GM21619 (cell line): Measurements from ENCODE around the gene SLIT3.
"Not testable (repeated sequence)": the region's sequence is repeated elsewhere in the genome, so short reads cannot be mapped to it uniquely, and the experiment has no call there.

ENCODE experiments used
- ATAC-seq: cut with Tn5 transposase; IDR thresholded peaks from one replicate; pipeline ENCODE4 v1.9.1; 2021; ENCODE audit not compliant: unreplicated experiment

The SLIT3 gene

DNA sequence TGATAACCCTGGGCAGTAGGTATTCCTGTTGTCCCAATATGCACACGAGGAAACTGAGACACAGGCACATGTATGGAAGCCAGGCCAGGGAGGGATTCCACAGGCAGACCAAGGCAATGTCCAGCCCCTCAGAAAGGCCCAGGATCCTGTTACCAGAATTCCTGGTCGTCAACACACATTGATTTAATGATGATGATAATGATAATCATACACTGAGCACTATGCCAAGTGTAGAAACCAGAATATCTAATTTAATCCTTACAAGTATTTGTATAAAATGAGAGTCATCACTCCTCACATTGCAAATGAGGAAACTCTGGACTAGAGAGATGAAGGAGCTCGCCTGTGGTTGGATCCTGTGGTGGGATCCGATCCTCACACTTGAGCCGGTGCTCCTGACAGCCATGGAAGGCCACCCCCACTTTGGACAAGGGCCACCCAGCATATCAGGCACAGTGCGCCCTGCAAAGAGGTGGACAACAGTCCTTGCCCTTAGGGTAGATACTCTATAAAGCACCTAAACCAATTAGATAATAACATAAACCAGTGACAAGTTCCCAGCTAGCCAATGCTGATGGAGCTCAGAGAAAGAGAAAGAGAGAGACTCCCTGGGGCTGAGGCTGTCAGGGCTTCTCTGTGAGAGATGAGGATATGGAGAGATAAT lies 185.3 kb downstream of the SLIT3 start:
- ATAC-seq: no peak

DNA sequence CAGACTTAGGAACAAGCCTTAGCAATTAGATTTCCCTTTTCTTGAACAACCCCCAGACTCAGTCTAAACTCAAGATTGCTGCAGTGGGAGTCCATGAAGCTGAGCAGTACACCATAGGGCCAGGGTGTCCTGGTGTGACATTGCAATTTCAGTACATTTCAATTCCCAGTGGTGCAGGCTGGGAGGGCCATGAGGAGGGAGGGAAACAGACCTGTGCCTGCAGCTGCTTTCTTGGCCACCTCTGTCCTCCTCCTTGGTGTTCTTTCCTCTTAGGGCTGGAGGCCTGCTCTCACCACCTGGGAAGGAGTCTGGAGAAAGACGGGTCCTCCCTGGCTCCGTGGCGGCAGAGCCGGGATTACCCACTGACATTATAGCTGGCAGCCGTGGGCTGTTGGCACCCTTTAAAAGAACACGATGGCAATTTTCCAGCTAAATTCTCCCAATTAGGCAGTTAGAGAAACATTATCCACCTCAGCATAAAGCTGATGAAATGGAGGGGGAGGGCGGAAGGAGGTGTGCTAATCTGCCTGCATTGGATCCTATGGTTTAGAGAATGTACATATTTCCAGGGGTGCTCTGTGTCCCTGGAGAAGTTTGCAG lies 186.4 kb downstream of the SLIT3 start:
- ATAC-seq: no peak

GRCh38 chr5:169112016-169112415 lies 188.9 kb downstream of the SLIT3 start:
- ATAC-seq: no peak

- ATAC-seq: no peak
These were observed 193.8 kb downstream of the SLIT3 start for GRCh38 chr5:169106911-169107706.

DNA sequence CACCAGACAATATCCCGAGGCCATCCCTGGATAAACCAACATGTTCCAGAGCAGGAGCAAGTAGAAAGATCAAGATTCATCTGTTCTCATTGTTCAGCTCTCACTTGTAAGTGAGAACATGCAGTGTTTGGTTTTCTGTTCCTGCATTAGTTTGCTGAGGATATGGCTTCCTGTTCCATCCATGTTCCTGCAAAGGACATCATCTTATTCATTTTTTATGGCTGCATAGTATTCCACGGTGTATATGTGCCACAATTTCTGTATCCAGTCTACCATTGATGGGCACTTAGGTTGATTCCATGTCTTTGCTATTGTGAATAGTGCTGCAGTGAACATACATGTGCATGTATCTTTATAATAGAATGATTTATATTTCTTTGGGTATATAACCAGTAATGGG lies 195.4 kb downstream of the SLIT3 start:
- not testable (repeated sequence) for ATAC-seq

DNA sequence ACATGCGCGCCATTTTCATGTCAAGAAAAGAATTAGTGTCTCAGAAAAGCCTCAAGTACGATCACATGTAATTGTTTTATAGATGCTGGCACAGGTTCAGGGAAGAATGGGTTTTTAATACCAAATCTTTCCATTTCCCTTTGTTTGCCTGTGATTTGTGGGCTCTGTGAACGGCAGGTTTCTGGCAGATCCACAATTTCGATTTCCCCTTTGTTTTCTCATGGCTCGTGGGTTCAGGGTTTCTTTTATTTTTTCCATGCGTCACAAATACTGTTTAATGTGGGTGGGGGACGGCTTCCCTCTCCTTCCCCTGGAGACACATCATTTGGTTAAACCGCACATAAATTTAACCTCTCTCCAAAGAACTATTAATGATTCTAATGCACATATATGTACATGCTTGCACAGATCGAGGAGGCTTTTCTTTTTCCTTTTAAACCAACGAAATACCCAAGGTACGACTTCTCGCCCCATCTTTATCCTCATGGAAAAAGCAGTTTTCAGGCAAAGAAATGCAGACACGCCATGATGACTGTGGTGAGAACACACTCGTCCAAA lies 195.9 kb downstream of the SLIT3 start:
- no peak for ATAC-seq

GRCh38 chr5:169103586-169104181 lies 197.3 kb downstream of the SLIT3 start:
- ATAC-seq: no peak

- ATAC-seq: no peak
These were observed 199.0 kb downstream of the SLIT3 start for GRCh38 chr5:169101966-169102365.

GRCh38 chr5:169100735-169101075 lies 200.2 kb downstream of the SLIT3 start:
- ATAC-seq: no peak

DNA sequence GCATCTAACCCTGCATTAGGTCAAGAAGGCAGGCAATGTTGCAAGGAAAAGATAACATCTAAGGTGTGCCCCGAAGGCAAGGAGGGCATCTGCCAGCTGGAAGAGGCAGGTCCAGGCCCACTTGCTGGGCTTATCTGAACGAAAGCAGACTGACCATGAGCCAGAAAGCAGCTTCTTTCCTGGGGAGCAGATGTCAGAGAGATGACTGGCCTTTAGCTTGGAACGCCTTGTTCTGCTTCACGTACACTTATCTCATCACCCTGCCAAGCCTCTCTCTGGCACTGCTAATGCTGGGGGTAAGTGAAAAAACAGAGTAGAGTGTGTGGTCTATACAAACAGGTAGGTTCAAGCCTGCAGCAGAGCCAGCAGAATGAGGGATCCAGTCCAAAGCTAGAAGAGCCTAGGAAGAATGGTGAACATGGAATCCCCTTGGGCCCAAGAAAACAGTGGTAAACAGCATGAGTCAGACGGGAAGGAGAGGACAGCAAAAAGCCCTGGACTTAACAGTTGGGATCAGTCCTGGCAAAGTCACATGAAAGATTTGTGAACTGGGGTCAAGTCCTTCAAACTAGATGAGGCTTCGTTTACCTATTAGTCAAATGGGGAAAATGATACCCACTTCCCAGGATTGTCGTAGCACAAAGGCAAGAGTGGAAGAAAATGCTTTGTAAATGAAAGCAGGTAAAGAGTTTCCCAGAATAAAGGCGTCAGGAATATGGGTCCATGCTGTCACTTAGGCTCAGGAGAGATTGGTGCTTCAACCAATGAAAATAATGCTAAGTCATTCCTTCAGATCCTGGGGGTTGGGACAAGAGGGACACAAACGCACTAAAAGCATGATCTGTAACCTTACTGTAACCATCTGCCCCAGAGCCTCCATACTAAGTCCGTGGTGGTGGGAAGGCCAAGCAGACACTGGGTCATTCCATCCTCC lies 200.9 kb downstream of the SLIT3 start:
- ATAC-seq: no peak

- no peak for ATAC-seq
These were observed 202.4 kb downstream of the SLIT3 start for GRCh38 chr5:169098331-169099121.

GRCh38 chr5:169097374-169098326 lies 203.3 kb downstream of the SLIT3 start:
- ATAC-seq: no peak

- ATAC-seq: no peak
These were observed 205.0 kb downstream of the SLIT3 start for GRCh38 chr5:169095976-169096375.

GRCh38 chr5:169095410-169095960 lies 205.5 kb downstream of the SLIT3 start:
- ATAC-seq: no peak

- ATAC-seq: no peak
These were observed 206.1 kb downstream of the SLIT3 start for GRCh38 chr5:169094586-169095409.

GRCh38 chr5:169091396-169091980 lies 209.5 kb downstream of the SLIT3 start:
- ATAC-seq: no peak

DNA sequence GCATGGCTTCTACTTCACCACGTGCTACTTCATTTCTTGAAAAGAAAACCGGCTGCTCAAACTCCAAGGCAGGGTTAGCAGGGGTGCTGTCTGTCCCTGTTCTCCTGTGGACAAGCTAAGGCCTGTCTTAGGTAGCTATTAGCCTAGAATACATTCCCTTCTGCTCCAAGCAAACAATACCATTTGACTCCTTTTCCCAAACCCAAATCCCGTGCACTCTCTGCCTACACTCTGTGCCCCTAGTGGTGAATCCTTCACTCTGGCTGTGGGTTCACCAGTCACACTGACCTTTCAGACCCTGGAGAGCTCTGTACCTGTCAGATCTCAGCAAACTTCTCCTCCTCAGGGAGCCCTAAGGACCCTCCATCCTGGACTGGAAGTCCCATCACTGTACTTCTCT lies 211.6 kb downstream of the SLIT3 start:
- ATAC-seq: no peak
